Esophagus muscularis mucosa (tissue), 4 donors: ENCODE data around the gene PRR29. TPM values are rescaled to one million over a fixed set of nuclear protein-coding genes. Genes with fewer than 3 reads are reported as not detected.

Experiments
- DNase-seq: peaks from one replicate; pipeline ENCODE4 v3.0.0-alpha.2; 2017; ENCODE audit errors: extremely low spot score
- H3K27ac ChIP-seq, 4 donors: fragments of 200-600 bp; sonication (generic); replicated peaks in 1 of 4; 1 replicate in 3 of 4; 2 replicates in 1 of 4; pipeline ENCODE4 v1.5.1; 2016 to 2019; ENCODE audit warnings: mild to moderate bottlenecking in 1 of 4
- H3K27me3 ChIP-seq, 4 donors: fragments of 200-600 bp; sonication (generic); one replicate each; pipeline versions ENCODE4 v1.5.1 to v1.6.0; 2016 to 2019
- H3K36me3 ChIP-seq, 4 donors: fragments of 200-600 bp; sonication (generic); one replicate each; pipeline ENCODE4 v1.5.1; 2016 to 2019
- H3K4me1 ChIP-seq, 4 donors: fragments of 200-600 bp; sonication (generic); one replicate each; pipeline ENCODE4 v1.5.1; 2016 to 2019
- H3K4me3 ChIP-seq, 4 donors: fragments of 200-600 bp; sonication (generic); 1 replicate in 2 of 4; 2 replicates in 2 of 4; pipeline ENCODE4 v1.5.1; 2016 to 2019; ENCODE audit warnings: mild to moderate bottlenecking in 4 of 4, moderate library complexity in 1 of 4
- H3K9me3 ChIP-seq, 4 donors: fragments of 200-600 bp; sonication (generic); 1 replicate in 3 of 4; 2 replicates in 1 of 4; pipeline ENCODE4 v1.5.1; 2016 to 2019
- CTCF ChIP-seq, 3 experiments: fragments of 200-600 bp in 2 of 3; fragments of 450-650 bp in 1 of 3; sonication (generic) in 2 of 3; IDR thresholded peaks; one replicate each; pipeline ENCODE4 v1.5.1; 2017 to 2019; ENCODE audit warnings: antibody characterized with exemption in 3 of 3, mild to moderate bottlenecking in 2 of 3, moderate library complexity in 1 of 3
- EP300 ChIP-seq: sonication (generic); formaldehyde crosslinking; IDR thresholded peaks from one replicate; pipeline ENCODE4 v1.6.1; 2017; ENCODE audit warnings: antibody characterized with exemption
- POLR2A ChIP-seq: fragments of 450-650 bp; IDR thresholded peaks from one replicate; pipeline ENCODE4 v1.6.1; 2017; ENCODE audit warnings: antibody characterized with exemption, moderate library complexity, mild to moderate bottlenecking, low read depth
- POLR2AphosphoS5 ChIP-seq, 2 donors: sonication (generic); formaldehyde crosslinking; IDR thresholded peaks; one replicate each; pipeline ENCODE4 v1.6.1; 2017; ENCODE audit warnings: antibody characterized with exemption in 2 of 2
- WGBS: methylation state at CpG from one replicate; pipeline ENCODE4 v1.1.5; 2018; 5-methylcytosine and 5-hydroxymethylcytosine counted together
- intact Hi-C: fragments of 100-400 bp; cut with DNase I; formaldehyde crosslinking; loops from one replicate; pipeline ENCODE4 v1.15.1; 2023
- total RNA-seq, 4 donors: library from RNA; depleted of rRNA; stranded (reverse); fragments of >200 nt; gene quantifications; one replicate each; pipeline versions ENCODE4 v1.1.0 to v1.2.1, GENCODE V29; 2016

Gene PRR29
- total RNA-seq, 4 donors from 2014 or later, result 0.23 to 0.42 (median 0.39) TPM; not detected in 1

GRCh38 chr17:63963123-63963522 lies 35.0 kb upstream of the PRR29 start:
- Histone ChIP-seq H3K9me3 (no peaks in the 10 kb centered on the region), H3K27me3 (peaks cover 0 to 14% (median 0%) of the 10 kb centered on the region in 4 donors), H3K4me1 (peaks cover 25 to 35% (median 28%) of the 10 kb centered on the region in 4 donors), H3K4me3 (no peak overlapping the region), H3K27ac (peak overlapping the region; percentile 43 to 73 (median 56)), H3K36me3 (no peaks in the 10 kb centered on the region)
- intact Hi-C loops, result no loop called here
- TF ChIP-seq POLR2AphosphoS5 (IDR thresholded peaks at IDR 0.05) (peak; percentile 45 to 46), CTCF (IDR thresholded peaks at IDR 0.05) (no peak)
- DNase-seq, result no peak
- WGBS, result 76% methylated on average over 4 of the region's 4 CpGs

GRCh38 chr17:63966646-63967264 lies 31.4 kb upstream of the PRR29 start:
- 79% methylated on average over 11 of the region's 11 CpGs for WGBS
- no peaks in the 10 kb centered on the region for H3K27me3 ChIP-seq

GRCh38 chr17:63967953-63968352 lies 30.2 kb upstream of the PRR29 start:
- peaks cover 0 to 15% (median 3%) of the 10 kb centered on the region in 4 donors for H3K4me1 ChIP-seq
- H3K9me3 ChIP-seq, result no peaks in the 10 kb centered on the region
- DNase-seq, result no peak
- H3K27me3 ChIP-seq, result peaks cover 0 to 5% (median 0%) of the 10 kb centered on the region in 4 donors
- H3K36me3 ChIP-seq, result no peaks in the 10 kb centered on the region
- no peak overlapping the region for H3K4me3 ChIP-seq
- 96% methylated on average over 14 of the region's 19 CpGs for WGBS
- TF ChIP-seq CTCF (IDR thresholded peaks at IDR 0.05) (no peak), POLR2AphosphoS5 (IDR thresholded peaks at IDR 0.05) (no peak), EP300 (no peak), POLR2A (no peak)
- H3K27ac ChIP-seq, result no peak overlapping the region
- intact Hi-C loops, result no loop called here

More at GRCh38 chr17:63966646-63967264, 31.4 kb upstream of the PRR29 start:
- no peaks in the 10 kb centered on the region for H3K36me3 ChIP-seq
- no peak for DNase-seq
- no peaks in the 10 kb centered on the region for H3K9me3 ChIP-seq
- H3K27ac ChIP-seq, result no peak overlapping the region
- H3K4me3 ChIP-seq, result no peak overlapping the region
- TF ChIP-seq POLR2AphosphoS5 (IDR thresholded peaks at IDR 0.05) (no peak), POLR2A (no peak), CTCF (IDR thresholded peaks at IDR 0.05) (no peak), EP300 (no peak)
- intact Hi-C loops, result no loop called here
- H3K4me1 ChIP-seq, result peaks cover 12 to 26% (median 15%) of the 10 kb centered on the region in 4 donors

- Histone ChIP-seq H3K27ac (no peak overlapping the region), H3K36me3 (no peaks in the 10 kb centered on the region), H3K4me3 (no peak overlapping the region), H3K9me3 (no peaks in the 10 kb centered on the region), H3K4me1 (peaks cover 0 to 2% (median 0%) of the 10 kb centered on the region in 4 donors), H3K27me3 (peaks cover 0 to 14% (median 0%) of the 10 kb centered on the region in 4 donors)
- TF ChIP-seq POLR2A, result no peak
- peak in 1 of 2 donors; percentile 15 for TF ChIP-seq POLR2AphosphoS5 (IDR thresholded peaks at IDR 0.05)
- DNase-seq, result no peak
- WGBS, result 73% methylated on average over 10 of the region's 10 CpGs
- intact Hi-C loops, result no loop called here
Observed at GRCh38 chr17:63969278-63969677, 28.9 kb upstream of the PRR29 start.

GRCh38 chr17:63972796-63973195 lies 25.4 kb upstream of the PRR29 start, which contains the start of gene SCN4A:
TSS of gene SCN4A (minus strand) at chr17:63972918. CDS start at chr17:63972841, 77 bp downstream.
- intact Hi-C loops, result no loop called here
- no peak for DNase-seq
- Histone ChIP-seq H3K4me3 (no peak within 1 kb of the TSS), H3K27me3 (peaks cover 0 to 18% (median 0%) of the 10 kb centered on the region in 4 donors), H3K4me1 (peaks cover 0 to 4% (median 0%) of the 10 kb centered on the region in 4 donors), H3K27ac (no peak within 1 kb of the TSS), H3K9me3 (no peaks in the 10 kb centered on the region), H3K36me3 (no peaks in the 10 kb centered on the region)
- TF ChIP-seq POLR2A, result no peak
- TF ChIP-seq CTCF (IDR thresholded peaks at IDR 0.05), result no peak
- no peak for TF ChIP-seq EP300
- TF ChIP-seq POLR2AphosphoS5 (IDR thresholded peaks at IDR 0.05), result no peak
- 100% methylated on average over 1 of the region's 14 CpGs for WGBS
